ENCODE data around the gene LGMN. TPM values are rescaled to one million over a fixed set of nuclear protein-coding genes. Genes with fewer than 3 reads are reported as not detected.

The LGMN gene
- total RNA-seq: 10.3 and 25.9 TPM in 2 replicates

GRCh38 chr14:92748259-92749016 lies at the start of gene LGMN:
LGMN (minus strand) TSS chr14:92748627; CDS start chr14:92732786, 15,841 bp downstream.

DNA sequence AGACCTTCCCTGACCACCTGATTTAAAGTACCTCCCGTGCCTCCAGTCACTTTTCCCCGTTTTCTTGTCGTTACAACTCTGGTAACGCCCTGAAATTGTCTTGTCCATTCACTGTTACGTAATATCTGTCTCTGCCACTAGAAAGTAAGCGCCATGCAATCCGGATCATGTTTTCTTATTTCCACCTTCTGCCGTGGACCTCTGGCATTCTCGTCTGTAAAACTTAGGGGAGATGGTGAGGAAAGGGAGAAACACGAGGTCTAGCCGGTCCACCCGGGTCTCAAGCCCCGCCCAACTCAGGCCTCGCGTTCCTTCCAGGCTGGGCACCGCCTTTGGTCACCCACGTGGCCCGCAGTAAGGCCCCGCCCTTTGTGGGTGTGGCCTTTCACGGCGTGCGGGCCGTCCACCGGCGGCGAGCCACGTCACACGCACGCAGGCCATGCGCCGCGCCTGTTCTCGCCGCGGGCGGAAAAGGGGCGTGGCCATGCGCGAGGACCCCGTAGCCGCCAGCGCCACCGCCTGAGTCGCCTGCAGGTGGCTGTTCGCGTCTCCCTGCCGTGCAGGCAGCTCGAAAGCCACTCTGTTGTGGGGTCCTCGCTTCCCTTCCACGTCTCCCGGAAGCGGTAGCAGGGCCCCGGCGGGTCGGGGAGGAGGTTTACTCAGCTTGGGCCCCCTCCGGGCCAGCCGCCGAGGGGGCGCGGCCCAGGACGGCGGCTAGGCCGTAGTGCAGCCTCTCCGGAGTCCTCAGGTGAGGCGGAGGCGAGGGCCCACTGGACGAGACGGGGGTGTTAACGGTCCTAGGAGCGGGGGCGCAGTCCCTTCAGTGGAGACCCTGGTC lies 45.5 kb upstream of the LGMN start, which contains the start of gene GOLGA5:
Gene GOLGA5, plus strand, starts transcription at position 597 of the 838 bp plus-strand sequence. CDS start 3,133 bp downstream, outside the sequence.

Other genes with a start within 250 kb of the LGMN start
- 5.1 and 5.6 TPM in 2 replicates for gene RIN3, start 234.8 kb downstream of the LGMN start, total RNA-seq
- gene GOLGA5, start 45.7 kb upstream of the LGMN start, total RNA-seq: 57.9 and 63.0 TPM in 2 replicates
- gene CHGA, start 174.5 kb upstream of the LGMN start, total RNA-seq: not detected in 2 replicates